Measurements from ENCODE around the gene TASOR2.

TASOR2 gene

GRCh38 chr10:5684318-5684970 is at the start of gene TASOR2:
Gene TASOR2 (plus strand): TSS chr10:5684838. CDS start chr10:5720643, 35,805 bp downstream.
- DNase-seq (ENCODE audit: insufficient read length, low spot score) (peak; percentile 97), FAIRE-seq (peak; percentile 91)

- DNase-seq (ENCODE audit: insufficient read length, low spot score) (no peak), FAIRE-seq (no peak)
These were observed 49.7 kb upstream of the TASOR2 start for GRCh38 chr10:5634918-5635317.

- FAIRE-seq: no peak
- DNase-seq (ENCODE audit: insufficient read length, low spot score): no peak
These were observed 46.1 kb upstream of the TASOR2 start for GRCh38 chr10:5638494-5638893.

GRCh38 chr10:5639066-5639465 is 45.6 kb upstream of the TASOR2 start:
- no peak for DNase-seq (ENCODE audit: insufficient read length, low spot score)

GRCh38 chr10:5640036-5640435 is 44.6 kb upstream of the TASOR2 start:
- no peak for FAIRE-seq
- no peak for DNase-seq (ENCODE audit: insufficient read length, low spot score)

More at GRCh38 chr10:5639066-5639465, 45.6 kb upstream of the TASOR2 start:
- FAIRE-seq: no peak

- FAIRE-seq (no peak), DNase-seq (ENCODE audit: insufficient read length, low spot score) (no peak)
These were observed 44.1 kb upstream of the TASOR2 start for GRCh38 chr10:5640501-5640900.

- FAIRE-seq (no peak), DNase-seq (ENCODE audit: insufficient read length, low spot score) (no peak)
These were observed 43.1 kb upstream of the TASOR2 start for GRCh38 chr10:5641501-5641900.

GRCh38 chr10:5643346-5644067 is 41.1 kb upstream of the TASOR2 start:
- FAIRE-seq (no peak), DNase-seq (ENCODE audit: insufficient read length, low spot score) (no peak)

- no peak for FAIRE-seq
These were observed 39.7 kb upstream of the TASOR2 start for GRCh38 chr10:5644930-5645329.

GRCh38 chr10:5645375-5645774 is 39.3 kb upstream of the TASOR2 start:
- no peak for DNase-seq (ENCODE audit: insufficient read length, low spot score)
- FAIRE-seq: no peak

More at GRCh38 chr10:5644930-5645329, 39.7 kb upstream of the TASOR2 start:
- no peak for DNase-seq (ENCODE audit: insufficient read length, low spot score)

GRCh38 chr10:5645944-5646617 is 38.6 kb upstream of the TASOR2 start:
- FAIRE-seq: no peak
- no peak for DNase-seq (ENCODE audit: insufficient read length, low spot score)

GRCh38 chr10:5647507-5648240 is 37.0 kb upstream of the TASOR2 start:
- no peak for FAIRE-seq
- no peak for DNase-seq (ENCODE audit: insufficient read length, low spot score)

GRCh38 chr10:5648494-5649457 is 35.9 kb upstream of the TASOR2 start:
- DNase-seq (ENCODE audit: insufficient read length, low spot score) (no peak), FAIRE-seq (no peak)

GRCh38 chr10:5649746-5650145 is 34.9 kb upstream of the TASOR2 start:
- no peak for DNase-seq (ENCODE audit: insufficient read length, low spot score)
- no peak for FAIRE-seq

- FAIRE-seq (no peak), DNase-seq (ENCODE audit: insufficient read length, low spot score) (no peak)
These were observed 33.8 kb upstream of the TASOR2 start for GRCh38 chr10:5650664-5651387.

- DNase-seq (ENCODE audit: insufficient read length, low spot score): no peak
- no peak for FAIRE-seq
These were observed 33.3 kb upstream of the TASOR2 start for GRCh38 chr10:5651388-5651764.

- no peak for FAIRE-seq
- no peak for DNase-seq (ENCODE audit: insufficient read length, low spot score)
These were observed 31.9 kb upstream of the TASOR2 start for GRCh38 chr10:5652746-5653145.

- FAIRE-seq: no peak
- no peak for DNase-seq (ENCODE audit: insufficient read length, low spot score)
These were observed 30.4 kb upstream of the TASOR2 start for GRCh38 chr10:5654218-5654755.

- DNase-seq (ENCODE audit: insufficient read length, low spot score) (no peak), FAIRE-seq (no peak)
These were observed 29.5 kb upstream of the TASOR2 start for GRCh38 chr10:5655121-5655520.

Data from HTR-8/SVneo (cell line).